Astrocyte (in vitro differentiated cells and primary cell): ENCODE results near the gene SPOCK1. TPM values are rescaled to one million over a fixed set of nuclear protein-coding genes. Genes with fewer than 3 reads are reported as not detected.
"Not testable (repeated sequence)": the region's sequence is repeated elsewhere in the genome, so short reads cannot be mapped to it uniquely, and the experiment has no call there.

ENCODE experiments used
- DNase-seq: peaks from one replicate; pipeline ENCODE4 v3.0.0-alpha.2; 2010; ENCODE audit warnings: low read depth
- FAIRE-seq: peaks from 2 replicates; lab custom pipeline; 2011; peaks lifted over from hg19 to GRCh38; lab: Jason Lieb, UNC
- H2AFZ ChIP-seq: 2 replicates; pipeline ENCODE4 v1.6.0; 2012; ENCODE audit warnings: low read depth, low read length, inconsistent platforms
- H3K27ac ChIP-seq: 2 replicates; pipeline ENCODE4 v1.5.1; 2011; ENCODE audit warnings: low read depth, low read length, inconsistent platforms
- H3K27me3 ChIP-seq: 2 replicates; pipeline ENCODE4 v1.6.0; 2011; ENCODE audit warnings: low read length, inconsistent platforms; ENCODE audit not compliant: insufficient read depth
- H3K36me3 ChIP-seq: 2 replicates; pipeline ENCODE4 v1.5.1; 2011; ENCODE audit warnings: low read length, inconsistent platforms; ENCODE audit not compliant: insufficient read depth
- H3K4me1 ChIP-seq: 2 replicates; pipeline ENCODE4 v1.5.1; 2011; ENCODE audit warnings: low read length, inconsistent platforms; ENCODE audit not compliant: insufficient read depth
- H3K4me2 ChIP-seq: 2 replicates; pipeline ENCODE4 v1.6.0; 2012; ENCODE audit warnings: low read length, inconsistent platforms
- H3K4me3 ChIP-seq: 2 replicates; pipeline ENCODE4 v1.5.1; 2011; ENCODE audit warnings: low read depth, mild to moderate bottlenecking, low read length, inconsistent platforms; ENCODE audit not compliant: insufficient read depth
- H3K79me2 ChIP-seq: 2 replicates; pipeline ENCODE4 v1.6.0; 2012; ENCODE audit warnings: mild to moderate bottlenecking, low read length, inconsistent platforms; ENCODE audit not compliant: insufficient read depth
- H3K9ac ChIP-seq: 2 replicates; pipeline ENCODE4 v1.6.0; 2012; ENCODE audit warnings: mild to moderate bottlenecking, low read length, inconsistent platforms
- H3K9me3 ChIP-seq: 2 replicates; pipeline ENCODE4 v1.5.1; 2012; ENCODE audit warnings: low read depth, mild to moderate bottlenecking, low read length, inconsistent platforms; ENCODE audit not compliant: insufficient read depth
- H4K20me1 ChIP-seq: 2 replicates; pipeline ENCODE4 v1.6.0; 2012; ENCODE audit warnings: low read length, inconsistent platforms; ENCODE audit not compliant: insufficient read depth
- H3K27ac Mint-ChIP-seq: one replicate; pipeline ENCODE4 v1.8.0; 2021; ENCODE audit warnings: mild to moderate bottlenecking, mixed read lengths; ENCODE audit not compliant: unreplicated experiment
- H3K27me3 Mint-ChIP-seq: one replicate; pipeline ENCODE4 v1.8.0; 2021; ENCODE audit warnings: low read depth, mixed read lengths; ENCODE audit not compliant: unreplicated experiment
- H3K36me3 Mint-ChIP-seq: one replicate; pipeline ENCODE4 v1.8.0; 2021; ENCODE audit warnings: low read depth, mixed read lengths; ENCODE audit not compliant: unreplicated experiment
- H3K4me1 Mint-ChIP-seq: one replicate; pipeline ENCODE4 v1.8.0; 2021; ENCODE audit warnings: low read depth, mixed read lengths; ENCODE audit not compliant: unreplicated experiment
- H3K4me3 Mint-ChIP-seq: one replicate; pipeline ENCODE4 v1.8.0; 2021; ENCODE audit warnings: mild to moderate bottlenecking, moderate library complexity, mixed read lengths; ENCODE audit not compliant: unreplicated experiment
- H3K9me3 Mint-ChIP-seq: one replicate; pipeline ENCODE4 v1.8.0; 2021; ENCODE audit warnings: mild to moderate bottlenecking, mixed read lengths; ENCODE audit not compliant: unreplicated experiment
- EZH2 ChIP-seq: IDR thresholded peaks from 2 replicates; pipeline ENCODE4 v1.6.1; 2012; ENCODE audit warnings: mild to moderate bottlenecking, low read length, inconsistent platforms; ENCODE audit not compliant: insufficient read depth
- total RNA-seq: library from RNA; stranded (reverse); gene quantifications from 2 replicates; pipeline ENCODE4 v1.2.1, GENCODE V29; 2021
- TF ChIP-seq, protein P1 (sequence below): IDR thresholded peaks from 2 replicates; pipeline ENCODE4 v1.5.1; 2011; ENCODE audit warnings: low read depth, mild to moderate bottlenecking, inconsistent platforms, low read length, moderate library complexity; ENCODE audit not compliant: insufficient read depth

The SPOCK1 gene
- total RNA-seq, 1 donor from 2014 or later = 53.5 TPM

DNA sequence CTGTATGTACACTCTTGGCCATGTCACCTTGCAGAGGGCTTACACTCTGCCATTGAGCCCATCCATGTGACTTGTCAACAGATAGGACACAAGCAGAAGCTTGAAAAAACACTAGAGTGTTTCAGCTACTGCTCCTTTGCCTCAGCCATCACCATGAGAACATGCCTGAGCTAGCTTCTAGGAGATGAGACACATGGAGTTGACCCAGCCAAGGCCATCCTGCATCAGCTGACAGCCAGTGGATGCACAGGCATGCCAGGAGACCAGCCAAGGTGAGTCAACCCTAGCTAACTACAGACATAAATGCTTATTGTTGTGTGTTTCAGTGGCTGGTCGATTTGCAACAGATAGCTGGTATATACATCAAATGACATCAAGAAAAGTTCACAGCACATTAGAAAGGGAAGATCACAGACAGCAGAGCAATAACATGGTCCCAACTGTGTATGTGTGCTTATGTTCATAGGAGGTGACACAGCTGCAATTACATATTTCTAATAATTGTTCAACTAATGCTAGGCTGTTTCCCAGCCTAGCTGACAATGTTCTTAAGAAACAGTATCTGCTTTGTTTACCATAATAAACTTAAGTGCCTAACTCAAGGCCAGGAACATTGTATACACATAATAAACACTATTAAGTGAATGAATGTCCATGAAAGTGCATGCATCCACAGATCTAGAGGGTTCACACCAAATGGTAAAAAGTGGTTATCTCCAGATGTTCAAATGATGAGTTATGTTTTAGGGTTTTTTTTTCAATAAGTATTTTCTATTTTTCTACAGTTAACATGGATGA is 105.7 kb downstream of the SPOCK1 start:
- TF ChIP-seq EZH2 = no peak
- TF ChIP-seq, protein P1, sequence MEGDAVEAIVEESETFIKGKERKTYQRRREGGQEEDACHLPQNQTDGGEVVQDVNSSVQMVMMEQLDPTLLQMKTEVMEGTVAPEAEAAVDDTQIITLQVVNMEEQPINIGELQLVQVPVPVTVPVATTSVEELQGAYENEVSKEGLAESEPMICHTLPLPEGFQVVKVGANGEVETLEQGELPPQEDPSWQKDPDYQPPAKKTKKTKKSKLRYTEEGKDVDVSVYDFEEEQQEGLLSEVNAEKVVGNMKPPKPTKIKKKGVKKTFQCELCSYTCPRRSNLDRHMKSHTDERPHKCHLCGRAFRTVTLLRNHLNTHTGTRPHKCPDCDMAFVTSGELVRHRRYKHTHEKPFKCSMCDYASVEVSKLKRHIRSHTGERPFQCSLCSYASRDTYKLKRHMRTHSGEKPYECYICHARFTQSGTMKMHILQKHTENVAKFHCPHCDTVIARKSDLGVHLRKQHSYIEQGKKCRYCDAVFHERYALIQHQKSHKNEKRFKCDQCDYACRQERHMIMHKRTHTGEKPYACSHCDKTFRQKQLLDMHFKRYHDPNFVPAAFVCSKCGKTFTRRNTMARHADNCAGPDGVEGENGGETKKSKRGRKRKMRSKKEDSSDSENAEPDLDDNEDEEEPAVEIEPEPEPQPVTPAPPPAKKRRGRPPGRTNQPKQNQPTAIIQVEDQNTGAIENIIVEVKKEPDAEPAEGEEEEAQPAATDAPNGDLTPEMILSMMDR = no peak
- Histone ChIP-seq H3K79me2 (peaks cover 47% of the 10 kb centered on the region), H2AFZ (no peak overlapping the region), H3K4me3 (no peak overlapping the region), H3K4me1 (peaks cover 3% of the 10 kb centered on the region), H3K27ac (no peak overlapping the region), H3K9ac (no peak overlapping the region), H3K9me3 (no peaks in the 10 kb centered on the region), H3K4me2 (no peak overlapping the region), H4K20me1 (peaks cover 71% of the 10 kb centered on the region), H3K36me3 (no peaks in the 10 kb centered on the region), H3K27me3 (no peaks in the 10 kb centered on the region)
- H3K4me3 Mint-ChIP-seq = no peak overlapping the region
- H3K4me1 Mint-ChIP-seq = no peaks in the 10 kb centered on the region
- no peaks in the 10 kb centered on the region for H3K9me3 Mint-ChIP-seq
- H3K27ac Mint-ChIP-seq = no peak overlapping the region
- H3K27me3 Mint-ChIP-seq = peaks cover 23% of the 10 kb centered on the region
- no peak for FAIRE-seq
- no peaks in the 10 kb centered on the region for H3K36me3 Mint-ChIP-seq
- peak; percentile 39 for DNase-seq

DNA sequence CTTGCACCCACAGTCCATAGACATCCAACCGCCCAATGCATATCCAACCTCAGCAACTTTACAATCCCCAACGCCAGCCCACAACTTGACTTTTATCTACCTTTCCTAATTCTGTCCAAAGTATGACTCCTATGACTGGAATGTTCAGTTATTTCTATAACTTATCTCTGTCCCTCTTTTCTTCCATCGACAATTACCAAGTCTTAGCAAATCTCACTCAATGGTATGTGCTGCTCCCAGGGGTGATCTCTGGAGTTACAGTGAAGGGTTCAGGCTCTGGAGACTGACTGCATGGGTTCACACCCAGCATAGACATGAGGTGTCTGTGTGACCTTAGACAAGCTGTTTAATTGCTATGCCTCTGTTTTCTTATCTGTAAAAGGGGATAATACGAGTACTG is 106.9 kb downstream of the SPOCK1 start:
- no peaks in the 10 kb centered on the region for H3K36me3 Mint-ChIP-seq
- Histone ChIP-seq H3K27me3 (no peaks in the 10 kb centered on the region), H3K4me2 (no peak overlapping the region), H3K9ac (no peak overlapping the region), H3K4me3 (no peak overlapping the region), H3K4me1 (peaks cover 3% of the 10 kb centered on the region), H3K36me3 (no peaks in the 10 kb centered on the region), H3K27ac (no peak overlapping the region), H4K20me1 (peaks cover 61% of the 10 kb centered on the region), H3K79me2 (peaks cover 37% of the 10 kb centered on the region), H2AFZ (no peak overlapping the region), H3K9me3 (no peaks in the 10 kb centered on the region)
- H3K9me3 Mint-ChIP-seq = no peaks in the 10 kb centered on the region
- no peaks in the 10 kb centered on the region for H3K4me1 Mint-ChIP-seq
- no peak for FAIRE-seq
- DNase-seq = peak; percentile 36
- no peak overlapping the region for H3K27ac Mint-ChIP-seq
- TF ChIP-seq EZH2 = no peak
- TF ChIP-seq, protein P1 = no peak
- H3K27me3 Mint-ChIP-seq = peaks cover 21% of the 10 kb centered on the region
- no peak overlapping the region for H3K4me3 Mint-ChIP-seq

DNA sequence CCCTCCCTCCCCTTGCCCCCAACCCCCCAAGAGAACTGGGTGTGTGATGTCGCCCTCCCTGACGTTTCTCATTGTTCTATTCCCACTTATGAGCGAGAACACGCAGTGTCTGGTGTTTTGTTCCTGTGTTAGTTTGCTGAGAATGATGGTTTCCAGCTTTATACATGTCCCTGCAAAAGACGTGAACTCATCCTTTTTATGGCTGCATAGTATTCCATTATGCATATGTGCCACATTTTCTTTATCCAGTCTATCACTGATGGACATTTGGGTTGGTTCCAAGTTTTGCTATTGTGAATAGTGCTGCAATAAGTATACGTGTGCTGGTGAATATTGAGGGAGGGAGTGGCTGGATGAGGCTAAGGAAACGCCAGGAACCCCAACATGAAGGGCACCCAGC is 108.1 kb downstream of the SPOCK1 start:
- not testable (repeated sequence) for H3K9me3 Mint-ChIP-seq, H3K9ac ChIP-seq, H3K4me1 ChIP-seq, H3K4me3 ChIP-seq, H3K36me3 ChIP-seq, DNase-seq, H3K4me2 ChIP-seq, FAIRE-seq, H2AFZ ChIP-seq, H3K27ac ChIP-seq, H3K36me3 Mint-ChIP-seq, H3K27ac Mint-ChIP-seq, H3K4me3 Mint-ChIP-seq, H3K9me3 ChIP-seq, H3K27me3 ChIP-seq, H3K4me1 Mint-ChIP-seq
- H3K27me3 Mint-ChIP-seq = peaks cover 21% of the 10 kb centered on the region
- Histone ChIP-seq H3K79me2 (peaks cover 37% of the 10 kb centered on the region), H4K20me1 (peaks cover 51% of the 10 kb centered on the region)
